HepG2 (cell line): ENCODE measurements around the gene TBL3. TPM values are rescaled to one million over a fixed set of nuclear protein-coding genes. Genes with fewer than 3 reads are reported as not detected.
A peak's percentile ranks its signal among the peaks of the same experiment; 100 is the strongest.

Experiments used
- ATAC-seq: fragments of 200-7000 bp; cut with Tn5 transposase; 3 replicates; pipeline ENCODE4 v1.9.1; 2020; ENCODE audit warnings: mild to moderate bottlenecking, moderate library complexity
- BruUV-seq: library from RNA; stranded (reverse); fragments of 400-500 nt; replicated peaks from 2 replicates; lab custom pipeline; 2021; lab: Mats Ljungman, UMichigan
- CTCF ChIA-PET: fragments of 300-600 bp; formaldehyde crosslinking; extraction: SDS; loops from one replicate; lab custom pipeline; 2021; ENCODE audit warnings: low total read pairs, inconsistent platforms, low intra/inter-chr PET ratio; lab: Yijun Ruan, JAX
- POLR2A ChIA-PET: fragments of 350-600 bp; sonication (Branson Sonifier 250); formaldehyde crosslinking; loops from one replicate; lab custom pipeline; 2020; ENCODE audit warnings: antibody characterized with exemption, inconsistent platforms; lab: Yijun Ruan, JAX
- DNase-seq: peaks from one replicate; pipeline ENCODE4 v3.0.0-alpha.2; 2015; ENCODE audit warnings: low spot score
- FAIRE-seq: peaks from 3 replicates; lab custom pipeline; 2011; peaks lifted over from hg19 to GRCh38; lab: Jason Lieb, UNC
- H2AFZ ChIP-seq: one replicate; pipeline ENCODE4 v1.6.1; 2011; ENCODE audit warnings: low read length, inconsistent platforms
- H3K27ac ChIP-seq: fragments of 300-600 bp; 3 replicates; pipeline ENCODE4 v1.8.0; 2011; ENCODE audit warnings: mixed run types, mild to moderate bottlenecking, mixed read lengths, low read length, inconsistent platforms; ENCODE audit not compliant: insufficient read depth; ENCODE audit errors: extremely low read length
- H3K27me3 ChIP-seq, 2 experiments: fragments of 200-600 bp in 1 of 2; 2 replicates in 1 of 2; 3 replicates in 1 of 2; pipeline versions ENCODE4 v1.6.0 to v1.8.0; 2011; ENCODE audit warnings: low read length in 2 of 2, mild to moderate bottlenecking in 2 of 2, moderate library complexity in 2 of 2, inconsistent platforms in 1 of 2; ENCODE audit not compliant: insufficient read depth in 2 of 2, control insufficient read depth in 1 of 2
- H3K36me3 ChIP-seq, 2 experiments: fragments of 200-600 bp in 1 of 2; replicated peaks in 1 of 2; 2 replicates in 1 of 2; 3 replicates in 1 of 2; pipeline versions ENCODE4 v1.5.1 to v1.8.0; 2011; ENCODE audit warnings: low read length in 2 of 2, inconsistent platforms in 1 of 2; ENCODE audit not compliant: insufficient read depth in 2 of 2, control insufficient read depth in 1 of 2
- H3K4me1 ChIP-seq: 2 replicates; pipeline ENCODE4 v1.5.1; 2012; ENCODE audit warnings: low read length, inconsistent platforms; ENCODE audit not compliant: insufficient read depth
- H3K4me2 ChIP-seq: 2 replicates; pipeline ENCODE4 v1.6.0; 2011; ENCODE audit warnings: low read depth, low read length, inconsistent platforms
- H3K4me3 ChIP-seq, 3 experiments: fragments of 200-600 bp in 1 of 3; sonication (generic), shearing (Covaris generic) in 1 of 3; replicated peaks in 1 of 3; 2 replicates each; pipeline ENCODE4 v1.5.1; 2011 to 2016; ENCODE audit warnings: low read length in 3 of 3, inconsistent platforms in 2 of 3, low read depth in 2 of 3, mild to moderate bottlenecking in 2 of 3, control low read depth in 1 of 3, mixed read lengths in 1 of 3; ENCODE audit not compliant: insufficient read depth in 1 of 3
- H3K79me2 ChIP-seq: one replicate; pipeline ENCODE4 v1.6.1; 2011; ENCODE audit warnings: low read length, inconsistent platforms; ENCODE audit not compliant: insufficient read depth
- H3K9ac ChIP-seq: 2 replicates; pipeline ENCODE4 v1.6.0; 2011; ENCODE audit warnings: mild to moderate bottlenecking, low read depth, low read length, inconsistent platforms; ENCODE audit not compliant: insufficient read depth
- H3K9me3 ChIP-seq: 2 replicates; pipeline ENCODE4 v1.5.1; 2012; ENCODE audit warnings: mild to moderate bottlenecking, low read length
- H4K20me1 ChIP-seq: 2 replicates; pipeline ENCODE4 v1.6.0; 2011; ENCODE audit warnings: inconsistent platforms, mild to moderate bottlenecking, low read length, moderate library complexity; ENCODE audit not compliant: insufficient read depth
- BORCS8-MEF2B ChIP-seq: sonication (generic); formaldehyde crosslinking; IDR thresholded peaks from 2 replicates; pipeline ENCODE4 v1.8.0; 2022; ENCODE audit warnings: mild to moderate bottlenecking, missing genetic modification reagents
- EP300 ChIP-seq, 3 experiments: sonication (generic) in 1 of 3; formaldehyde crosslinking in 1 of 3; IDR thresholded peaks; 2 replicates each; pipeline versions ENCODE4 v1.5.1 to v1.6.1; 2011 to 2020; ENCODE audit warnings: low read depth in 2 of 3, low read length in 2 of 3, borderline replicate concordance in 1 of 3, improper control_type of control experiment in 1 of 3, mild to moderate bottlenecking in 1 of 3, missing genetic modification reagents in 1 of 3, moderate library complexity in 1 of 3
- GABPB1 ChIP-seq: IDR thresholded peaks from 2 replicates; pipeline ENCODE4 v1.6.1; 2016; ENCODE audit warnings: mild to moderate bottlenecking, missing genetic modification reagents, moderate library complexity, missing compliant biosample characterization
- HDAC2 ChIP-seq: sonication (generic); formaldehyde crosslinking; IDR thresholded peaks from 2 replicates; pipeline ENCODE4 v1.4.0; 2020; ENCODE audit warnings: missing genetic modification reagents
- HMGXB4 ChIP-seq, 2 experiments: sonication (generic) in 1 of 2; formaldehyde crosslinking in 1 of 2; IDR thresholded peaks; 2 replicates each; pipeline versions ENCODE4 v1.4.0 to v1.6.1; 2018 to 2020; ENCODE audit warnings: missing genetic modification reagents in 2 of 2, borderline replicate concordance in 1 of 2, low read depth in 1 of 2, mild to moderate bottlenecking in 1 of 2, missing biosample characterization in 1 of 2
- KAT8 ChIP-seq: IDR thresholded peaks from 2 replicates; pipeline ENCODE4 v1.6.1; 2016; ENCODE audit warnings: missing genetic modification reagents, missing compliant biosample characterization
- KDM2A ChIP-seq: sonication (generic); formaldehyde crosslinking; IDR thresholded peaks from 2 replicates; pipeline ENCODE4 v1.4.0; 2020; ENCODE audit warnings: low read depth, missing genetic modification reagents, borderline replicate concordance
- TBX2 ChIP-seq: sonication (generic); formaldehyde crosslinking; IDR thresholded peaks from 2 replicates; pipeline ENCODE4 v1.5.0; 2020; ENCODE audit warnings: missing genetic modification reagents, mild to moderate bottlenecking, borderline replicate concordance
- TEAD3 ChIP-seq: optimal IDR thresholded peaks from 2 replicates; pipeline ENCODE3; 2016; ENCODE audit warnings: borderline replicate concordance
- ZBTB7A ChIP-seq: sonication (generic); formaldehyde crosslinking; IDR thresholded peaks from 2 replicates; pipeline ENCODE4 v1.8.0; 2022; ENCODE audit warnings: mild to moderate bottlenecking, missing genetic modification reagents
- ZFY ChIP-seq: sonication (generic); formaldehyde crosslinking; IDR thresholded peaks from 2 replicates; pipeline ENCODE4 v1.4.0; 2020; ENCODE audit warnings: missing genetic modification reagents
- ZNF230 ChIP-seq: sonication (generic); formaldehyde crosslinking; IDR thresholded peaks from 2 replicates; pipeline ENCODE4 v1.4.0; 2020; ENCODE audit warnings: mild to moderate bottlenecking, missing genetic modification reagents
- ZNF292 ChIP-seq: sonication (generic); formaldehyde crosslinking; IDR thresholded peaks from 2 replicates; pipeline ENCODE4 v1.8.1; 2022; ENCODE audit warnings: mild to moderate bottlenecking, low read depth, missing genetic modification reagents, borderline replicate concordance
- ZNF687 ChIP-seq: sonication (generic); formaldehyde crosslinking; IDR thresholded peaks from 2 replicates; pipeline ENCODE4 v1.5.1; 2020; ENCODE audit warnings: mild to moderate bottlenecking, missing genetic modification reagents, moderate library complexity
- WGBS: methylation state at CpG from one replicate; pipeline ENCODE4 v1.1.6; 2017; ENCODE audit warnings: low lambda C conversion rate; 5-methylcytosine and 5-hydroxymethylcytosine counted together
- in situ Hi-C: cut with HindIII; loops from 2 replicates; pipeline ENCODE4 v1.10.0; 2017; ENCODE audit warnings: low pct_unique_long_range_greater_than_20kb; ENCODE audit not compliant: extremely low pct_ligation_motif_present
- intact Hi-C: fragments of 100-400 bp; cut with micrococcal nuclease; formaldehyde crosslinking; loops from one replicate; pipeline ENCODE4 v1.10.0; 2022; ENCODE audit not compliant: unreplicated experiment
- polyA plus RNA-seq, 8 experiments: library from polyadenylated mRNA; depleted of rRNA in 3 of 8; stranded (reverse) in 7 of 8; unstranded in 1 of 8; fragments of >200 nt; fragmentation: Illumina TruSeq in 4 of 8; extraction: Trizol in 4 of 8; gene quantifications; 2 replicates each; pipeline versions ENCODE4 v1.2.1 to v1.2.3, GENCODE V29; 2011 to 2016; ENCODE audit warnings: low read depth in 4 of 8, missing spikeins in 1 of 8, mixed read lengths in 1 of 8; ENCODE audit not compliant: insufficient read depth in 1 of 8
- total RNA-seq, 5 experiments: library from RNA; depleted of rRNA; stranded (reverse); fragments of >200 nt; fragmentation: Illumina TruSeq; extraction: Trizol; gene quantifications; 2 replicates each; pipeline ENCODE4 v1.2.3, GENCODE V29; 2016; ENCODE audit warnings: low read depth in 1 of 5

TBL3 gene
- total and polyA plus RNA-seq, 2 of the 13 experiments (the other 11 are each of a cell fraction or from before 2014, with no cell fraction given) = 16.8 to 38.0 TPM

- Histone ChIP-seq H3K9me3 (no peaks in the 10 kb centered on the region), H3K4me2 (peak overlapping the region; percentile 68), H3K79me2 (peaks cover under 1% of the 10 kb centered on the region), H3K27me3 (peaks cover 0 to 1% of the 10 kb centered on the region in 2 experiments; a peak in 2 of 5 replicates), H3K4me3 (peak overlapping the region in 2 of 3 experiments; percentile 39 to 58; a peak in 4 of 6 replicates), H3K27ac (peak overlapping the region; percentile 5), H3K9ac (peak overlapping the region; percentile 46; the same call in 1 of the 2 replicates), H4K20me1 (no peaks in the 10 kb centered on the region), H2AFZ (no peak overlapping the region), H3K36me3 (peaks cover 0 to 11% of the 10 kb centered on the region in 2 experiments; a peak in 3 of 5 replicates), H3K4me1 (peaks cover 83% of the 10 kb centered on the region)
- ChIA-PET POLR2A (interaction anchor here (1.3 to 1.8 kb wide), 4 partner anchors 8 to 106 kb away, joined by 4 to 34 read pairs (median 10); partner anchors contain the start of genes FAHD1, HAGH, MSRB1 and RPS2), CTCF (no interaction called here)
- in situ Hi-C loops (no loop called here), intact Hi-C loops (loop anchor here (2.0 kb wide), 1 partner anchor 70 kb away; no protein-coding TSS in a partner anchor)
- WGBS = 33% methylated on average over 7 of the region's 23 CpGs
- ATAC-seq (peak; percentile 30), FAIRE-seq (no peak), DNase-seq (no peak)
- BruUV-seq = no TSS peak
- TF ChIP-seq EP300 (IDR thresholded peaks at IDR 0.05; ENCODE audit: low read depth in 2 of 2, low read length in 2 of 2) = no peak
- no peak for TF ChIP-seq EP300 (CRISPR knock-in tag; IDR thresholded peaks at IDR 0.05; ENCODE audit: borderline replicate concordance)
- TF ChIP-seq TEAD3 = peak; percentile 35
- TF ChIP-seq HMGXB4 (CRISPR knock-in tag; IDR thresholded peaks at IDR 0.05; ENCODE audit: borderline replicate concordance in 1 of 2, low read depth in 1 of 2) = no peak
- peak; percentile 58; the same call in 1 of the 2 replicates for TF ChIP-seq GABPB1 (CRISPR knock-in tag)
- TF ChIP-seq BORCS8-MEF2B (CRISPR knock-in tag) = no peak
- peak; percentile 74 for TF ChIP-seq KDM2A (CRISPR knock-in tag)
- TF ChIP-seq ZNF292 (CRISPR knock-in tag) = 0 out of 2 replicates have a peak, but pooled peaks have one; percentile 38
- TF ChIP-seq ZFY (CRISPR knock-in tag) = 0 out of 2 replicates have a peak, but pooled peaks have one; percentile 26
- no peak for TF ChIP-seq TBX2 (CRISPR knock-in tag)
- no peak for TF ChIP-seq ZBTB7A (CRISPR knock-in tag)
- peak; percentile 22; the same call in 1 of the 2 replicates for TF ChIP-seq KAT8 (CRISPR knock-in tag)
- no peak for TF ChIP-seq HDAC2 (CRISPR knock-in tag)
- TF ChIP-seq ZNF687 (CRISPR knock-in tag) = peak; percentile 75
- TF ChIP-seq ZNF230 (CRISPR knock-in tag) = 0 out of 2 replicates have a peak, but pooled peaks have one; percentile 15
These were observed 38.7 kb upstream of the TBL3 start for GRCh38 chr16:1933097-1933661.
